Measurements from ENCODE around the gene HNRNPUL1. TPM values are rescaled to one million over a fixed set of nuclear protein-coding genes. Genes with fewer than 3 reads are reported as not detected.

The HNRNPUL1 gene
- total RNA-seq, 2 donors from 2014 or later, result 76.0 to 87.3 TPM

GRCh38 chr19:41328157-41328841, 64.1 kb downstream of the HNRNPUL1 start:
- no peaks in the 10 kb centered on the region for H3K36me3 ChIP-seq (replicated peaks in 1 of 2; ENCODE audit: insufficient read depth in 1 of 2, low read depth in 2 of 2)
- H3K27ac ChIP-seq, result peak overlapping the region; percentile 32 to 80 (median 70)
- no peaks in the 10 kb centered on the region for H3K9me3 ChIP-seq
- no peak overlapping the region for H3K4me3 ChIP-seq
- ATAC-seq, result no peak
- H3K27me3 ChIP-seq, result no peaks in the 10 kb centered on the region
- intact Hi-C loops (cut with DNase I), result loop anchor here (10.0 kb wide), 1 partner anchor 107 kb away; the partner anchor contains the start of gene DMAC2
- peak in 1 of 4 donors; percentile 43 for DNase-seq
- peaks cover 46% of the 10 kb centered on the region for H3K4me1 ChIP-seq
- TF ChIP-seq, protein P1, sequence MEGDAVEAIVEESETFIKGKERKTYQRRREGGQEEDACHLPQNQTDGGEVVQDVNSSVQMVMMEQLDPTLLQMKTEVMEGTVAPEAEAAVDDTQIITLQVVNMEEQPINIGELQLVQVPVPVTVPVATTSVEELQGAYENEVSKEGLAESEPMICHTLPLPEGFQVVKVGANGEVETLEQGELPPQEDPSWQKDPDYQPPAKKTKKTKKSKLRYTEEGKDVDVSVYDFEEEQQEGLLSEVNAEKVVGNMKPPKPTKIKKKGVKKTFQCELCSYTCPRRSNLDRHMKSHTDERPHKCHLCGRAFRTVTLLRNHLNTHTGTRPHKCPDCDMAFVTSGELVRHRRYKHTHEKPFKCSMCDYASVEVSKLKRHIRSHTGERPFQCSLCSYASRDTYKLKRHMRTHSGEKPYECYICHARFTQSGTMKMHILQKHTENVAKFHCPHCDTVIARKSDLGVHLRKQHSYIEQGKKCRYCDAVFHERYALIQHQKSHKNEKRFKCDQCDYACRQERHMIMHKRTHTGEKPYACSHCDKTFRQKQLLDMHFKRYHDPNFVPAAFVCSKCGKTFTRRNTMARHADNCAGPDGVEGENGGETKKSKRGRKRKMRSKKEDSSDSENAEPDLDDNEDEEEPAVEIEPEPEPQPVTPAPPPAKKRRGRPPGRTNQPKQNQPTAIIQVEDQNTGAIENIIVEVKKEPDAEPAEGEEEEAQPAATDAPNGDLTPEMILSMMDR (IDR thresholded peaks at IDR 0.05), result no peak
- TF ChIP-seq POLR2A (IDR thresholded peaks at IDR 0.05), result no peak
- 49 to 59% methylated on average over 18 to 22 of the region's 22 CpGs for WGBS, 2 donors

DNA sequence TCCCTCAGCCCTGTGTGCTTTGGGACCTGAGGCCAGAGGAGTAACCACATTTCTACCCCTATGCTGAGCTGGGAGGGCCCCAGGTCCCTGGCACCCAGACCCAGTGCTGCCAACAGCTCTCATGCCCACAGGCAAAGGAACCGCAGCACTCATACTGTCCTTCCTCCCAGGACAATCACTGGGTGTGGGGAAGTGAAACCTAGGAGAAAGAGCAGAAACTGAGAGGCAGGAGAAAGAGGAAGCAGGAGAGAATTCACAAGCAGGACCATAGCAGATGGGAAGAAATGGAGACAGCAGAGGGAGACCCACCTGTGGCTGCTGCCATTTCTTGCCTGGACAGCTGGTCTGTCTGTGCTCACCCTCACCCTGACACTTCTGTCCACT, 64.7 kb downstream of the HNRNPUL1 start:
- TF ChIP-seq, protein P1 (IDR thresholded peaks at IDR 0.05), result no peak
- TF ChIP-seq POLR2A (IDR thresholded peaks at IDR 0.05), result no peak
- Histone ChIP-seq H3K36me3 (replicated peaks in 1 of 2; ENCODE audit: insufficient read depth in 1 of 2, low read depth in 2 of 2) (no peaks in the 10 kb centered on the region), H3K27ac (peak overlapping the region in 2 of 4 donors; percentile 75 to 80), H3K27me3 (no peaks in the 10 kb centered on the region), H3K4me1 (peaks cover 45% of the 10 kb centered on the region), H3K9me3 (no peaks in the 10 kb centered on the region), H3K4me3 (no peak overlapping the region)
- WGBS, 2 donors, result 56 to 100% methylated on average over 1 of the region's 1 CpG
- ATAC-seq, result no peak
- peak in 1 of 4 donors; percentile 57 for DNase-seq
- intact Hi-C loops (cut with DNase I), result loop anchor here (10.0 kb wide), 1 partner anchor 106 kb away; the partner anchor contains the start of gene DMAC2

- TF ChIP-seq, protein P1 (IDR thresholded peaks at IDR 0.05), result no peak
- TF ChIP-seq POLR2A (IDR thresholded peaks at IDR 0.05), result no peak
- no peak overlapping the region for H3K4me3 ChIP-seq
- DNase-seq (no peak), ATAC-seq (no peak)
- H3K27ac ChIP-seq, result no peak overlapping the region
- whole genome bisulfite sequencing, 2 donors, result 79 to 81% methylated on average over 4 of the region's 4 CpGs
- no peaks in the 10 kb centered on the region for H3K9me3 ChIP-seq
- peaks cover 30% of the 10 kb centered on the region for H3K4me1 ChIP-seq
- intact Hi-C loops (cut with DNase I), result no loop called here
- H3K36me3 ChIP-seq (replicated peaks in 1 of 2; ENCODE audit: insufficient read depth in 1 of 2, low read depth in 2 of 2), result no peaks in the 10 kb centered on the region
- H3K27me3 ChIP-seq, result no peaks in the 10 kb centered on the region
These were observed 66.3 kb downstream of the HNRNPUL1 start for GRCh38 chr19:41330481-41330880.

GRCh38 chr19:41330946-41331678, 66.9 kb downstream of the HNRNPUL1 start:
- no peaks in the 10 kb centered on the region for H3K36me3 ChIP-seq (replicated peaks in 1 of 2; ENCODE audit: insufficient read depth in 1 of 2, low read depth in 2 of 2)

More at GRCh38 chr19:41330946-41331678, 66.9 kb downstream of the HNRNPUL1 start:
- TF ChIP-seq, protein P1 (IDR thresholded peaks at IDR 0.05), result no peak
- no peak for TF ChIP-seq POLR2A (IDR thresholded peaks at IDR 0.05)
- DNase-seq, result no peak
- ATAC-seq, result no peak
- intact Hi-C loops (cut with DNase I), result no loop called here
- Histone ChIP-seq H3K27me3 (no peaks in the 10 kb centered on the region), H3K27ac (no peak overlapping the region), H3K9me3 (no peaks in the 10 kb centered on the region), H3K4me1 (peaks cover 23% of the 10 kb centered on the region), H3K4me3 (no peak overlapping the region)
- WGBS, 2 donors, result 76 to 79% methylated on average over 29 of the region's 47 CpGs

Data from body of pancreas (tissue), 4 donors.